OCI-M2 (cell line): ENCODE results near the gene ATAD5.
"Not testable (repeated sequence)": the region's sequence is repeated elsewhere in the genome, so short reads cannot be mapped to it uniquely, and the experiment has no call there.

Experiments used
- DNase-seq: peaks from one replicate; lab custom pipeline; 2025; ENCODE audit not compliant: unreplicated experiment; lab: John Stamatoyannopoulos, UW

Gene ATAD5

GRCh38 chr17:30906101-30906911 lies 74.5 kb downstream of the ATAD5 start, which contains the start of gene TEFM:
TSS of gene TEFM (minus strand) at chr17:30906238. CDS start at chr17:30906198, 40 bp downstream.
- no peak for DNase-seq

GRCh38 chr17:30908717-30909420 lies 77.1 kb downstream of the ATAD5 start:
- DNase-seq, result no peak

- not testable (repeated sequence) for DNase-seq
Observed at GRCh38 chr17:30910151-30910550, 78.4 kb downstream of the ATAD5 start.

- no peak for DNase-seq
Observed at GRCh38 chr17:30913955-30914354, 82.2 kb downstream of the ATAD5 start.

- DNase-seq, result no peak
Observed at GRCh38 chr17:30915833-30916611, 84.3 kb downstream of the ATAD5 start.

- DNase-seq, result no peak
Observed at GRCh38 chr17:30917050-30917449, 85.3 kb downstream of the ATAD5 start.

- no peak for DNase-seq
Observed at GRCh38 chr17:30920282-30920681, 88.5 kb downstream of the ATAD5 start.

- no peak for DNase-seq
Observed at GRCh38 chr17:30920683-30921543, 89.1 kb downstream of the ATAD5 start.

- DNase-seq, result no peak
Observed at GRCh38 chr17:30921544-30922196, 89.9 kb downstream of the ATAD5 start, which contains the start of gene ADAP2. TSS of gene ADAP2 (plus strand) at chr17:30921945. CDS start at chr17:30922015, 70 bp downstream.

- DNase-seq, result no peak
Observed at GRCh38 chr17:30922235-30923030, 90.7 kb downstream of the ATAD5 start.

GRCh38 chr17:30924341-30924740 lies 92.6 kb downstream of the ATAD5 start:
- DNase-seq, result no peak

- DNase-seq, result no peak
Observed at GRCh38 chr17:30926516-30926915, 94.8 kb downstream of the ATAD5 start.

- DNase-seq, result no peak
Observed at GRCh38 chr17:30927756-30928155, 96.0 kb downstream of the ATAD5 start.

- no peak for DNase-seq
Observed at GRCh38 chr17:30928584-30928983, 96.8 kb downstream of the ATAD5 start.

GRCh38 chr17:30929081-30929633 lies 97.4 kb downstream of the ATAD5 start:
- no peak for DNase-seq

- not testable (repeated sequence) for DNase-seq
Observed at GRCh38 chr17:30929861-30930260, 98.1 kb downstream of the ATAD5 start.

GRCh38 chr17:30930495-30930894 lies 98.7 kb downstream of the ATAD5 start:
- no peak for DNase-seq

- not testable (repeated sequence) for DNase-seq
Observed at GRCh38 chr17:30931582-30931981, 99.8 kb downstream of the ATAD5 start.

- DNase-seq, result no peak
Observed at GRCh38 chr17:30933966-30934365, 102.2 kb downstream of the ATAD5 start.
